Kidney (tissue), 14 donors: ENCODE results near the gene PHF21A. TPM values are rescaled to one million over a fixed set of nuclear protein-coding genes. Genes with fewer than 3 reads are reported as not detected.
A peak's percentile ranks its signal among the peaks of the same experiment; 100 is the strongest.

Experiments used
- DNase-seq, 5 donors: peaks; one replicate each; pipeline ENCODE4 v3.0.0-alpha.2; 2013 to 2020
- FAIRE-seq: peaks from 2 replicates; lab custom pipeline; 2012; peaks lifted over from hg19 to GRCh38; lab: Jason Lieb, UNC
- H3K27ac ChIP-seq, 2 donors: one replicate each; pipeline ENCODE4 v1.7.0; 2013; ENCODE audit warnings: low read depth in 2 of 2, low read length in 2 of 2, inconsistent platforms in 1 of 2
- H3K27me3 ChIP-seq: one replicate; pipeline ENCODE4 v1.7.1; 2013; ENCODE audit warnings: low read length, inconsistent platforms; ENCODE audit not compliant: control insufficient read depth, insufficient read depth
- H3K36me3 ChIP-seq, 3 donors: one replicate each; pipeline versions ENCODE4 v1.7.0 to v1.7.1; 2013; ENCODE audit warnings: low read length in 3 of 3, control low read depth in 1 of 3, inconsistent platforms in 1 of 3; ENCODE audit not compliant: insufficient read depth in 3 of 3, control insufficient read depth in 2 of 3
- H3K4me1 ChIP-seq, 3 donors: one replicate each; pipeline versions ENCODE4 v1.7.0 to v1.7.1; 2013; ENCODE audit warnings: low read length in 3 of 3, inconsistent platforms in 1 of 3, low read depth in 1 of 3; ENCODE audit not compliant: control insufficient read depth in 2 of 3, insufficient read depth in 2 of 3
- H3K4me3 ChIP-seq, 3 donors: one replicate each; pipeline versions ENCODE4 v1.7.0 to v1.8.1; 2013; ENCODE audit warnings: low read length in 3 of 3, control low read depth in 1 of 3, inconsistent platforms in 1 of 3
- H3K9ac ChIP-seq, 3 donors: one replicate each; pipeline versions ENCODE4 v1.7.0 to v1.7.1; 2013; ENCODE audit warnings: low read length in 3 of 3, control low read depth in 1 of 3, inconsistent platforms in 1 of 3
- H3K9me3 ChIP-seq, 3 donors: one replicate each; pipeline versions ENCODE4 v1.7.0 to v1.7.1; 2013; ENCODE audit warnings: low read length in 3 of 3, control low read depth in 1 of 3, inconsistent platforms in 1 of 3; ENCODE audit not compliant: control insufficient read depth in 2 of 3, insufficient read depth in 1 of 3
- CTCF ChIP-seq: IDR thresholded peaks from 3 replicates; pipeline ENCODE4 v1.5.1; 2012; ENCODE audit warnings: mild to moderate bottlenecking, moderate library complexity, borderline replicate concordance; ENCODE audit not compliant: insufficient read depth; ENCODE audit errors: extremely low read depth
- intact Hi-C: fragments of 100-400 bp; cut with DNase I; formaldehyde crosslinking; loops from one replicate; pipeline ENCODE4 v1.11.1; 2022
- polyA plus RNA-seq: library from polyadenylated mRNA; stranded (reverse); fragments of 350-450 nt; fragmentation: Illumina TruSeq; extraction: RNeasy Lipid Tissue Mini Kit (QIAGEN cat#74804); gene quantifications from one replicate; pipeline ENCODE4 v1.2.3, GENCODE V29; 2014; ENCODE audit warnings: low read depth, low replicate concordance; ENCODE audit not compliant: insufficient read depth
- total RNA-seq: library from RNA; stranded (reverse); fragmentation: NEBNext Ultra II Directional; extraction: Animal tissue kit (Norgen Biotek cat#: 25700); gene quantifications from one replicate; pipeline ENCODE4 v1.2.1, GENCODE V29; 2021
- donor health status: control.
- donor health status: control.
- donor health status: control.
- donor health status: control.
- donor health status: control.
- donor health status: DM: yes; HTN: yes; CAD: no.
- donor health status: Normal renal cell carcinoma (clear cell type).

Gene PHF21A
- total and polyA plus RNA-seq, 2 donors from 2014 or later: 9.6 to 48.2 TPM

- Histone ChIP-seq H3K27me3 (no peaks in the 10 kb centered on the region), H3K9me3 (no peaks in the 10 kb centered on the region), H3K36me3 (peaks cover 0 to 13% (median 10%) of the 10 kb centered on the region in 3 donors), H3K4me1 (peaks cover 0 to 6% (median 6%) of the 10 kb centered on the region in 3 donors), H3K27ac (no peak overlapping the region), H3K9ac (no peak overlapping the region), H3K4me3 (no peak overlapping the region)
- peak in 2 of 5 donors; percentile 38 to 41 for DNase-seq
- FAIRE-seq: peak; percentile 30
- no peak for TF ChIP-seq CTCF
- intact Hi-C loops: no loop called here
Measured at GRCh38 chr11:45942381-45942780, 178.9 kb downstream of the PHF21A start.

GRCh38 chr11:45941285-45941684 lies 180.0 kb downstream of the PHF21A start:
- Histone ChIP-seq H3K27me3 (no peaks in the 10 kb centered on the region), H3K36me3 (peaks cover 0 to 13% (median 10%) of the 10 kb centered on the region in 3 donors), H3K4me3 (no peak overlapping the region), H3K9me3 (no peaks in the 10 kb centered on the region), H3K9ac (no peak overlapping the region), H3K4me1 (peaks cover 0 to 6% (median 6%) of the 10 kb centered on the region in 3 donors), H3K27ac (no peak overlapping the region)
- DNase-seq: no peak
- no peak for FAIRE-seq
- intact Hi-C loops: no loop called here
- no peak for TF ChIP-seq CTCF

GRCh38 chr11:45939836-45940235 lies 181.4 kb downstream of the PHF21A start:
- intact Hi-C loops: no loop called here
- Histone ChIP-seq H3K4me1 (peaks cover 0 to 11% (median 4%) of the 10 kb centered on the region in 3 donors), H3K27ac (no peak overlapping the region), H3K4me3 (no peak overlapping the region), H3K9ac (no peak overlapping the region), H3K9me3 (no peaks in the 10 kb centered on the region), H3K27me3 (no peaks in the 10 kb centered on the region), H3K36me3 (peaks cover under 1 to 22% (median 11%) of the 10 kb centered on the region in 3 donors)
- FAIRE-seq (no peak), DNase-seq (no peak)
- TF ChIP-seq CTCF: no peak

- peaks cover 0 to 16% (median 8%) of the 10 kb centered on the region in 3 donors for H3K4me1 ChIP-seq
- peaks cover 3 to 22% (median 10%) of the 10 kb centered on the region in 3 donors for H3K36me3 ChIP-seq
- no peak for TF ChIP-seq CTCF
- intact Hi-C loops: no loop called here
- DNase-seq (no peak), FAIRE-seq (no peak)
- H3K9ac ChIP-seq: no peak overlapping the region
- H3K9me3 ChIP-seq: no peaks in the 10 kb centered on the region
- no peak overlapping the region for H3K27ac ChIP-seq
- H3K27me3 ChIP-seq: no peaks in the 10 kb centered on the region
- H3K4me3 ChIP-seq: no peak overlapping the region
Measured at GRCh38 chr11:45937916-45938315, 183.3 kb downstream of the PHF21A start.
